GM18499 (cell line): Measurements from ENCODE around the gene DIMT1.
A peak's percentile ranks its signal among the peaks of the same experiment; 100 is the strongest.

Experiments used
- ATAC-seq: cut with Tn5 transposase; IDR thresholded peaks from one replicate; pipeline ENCODE4 v1.9.1; 2021; ENCODE audit warnings: moderate number of reproducible peaks; ENCODE audit not compliant: insufficient read depth, unreplicated experiment

DIMT1 gene

DNA sequence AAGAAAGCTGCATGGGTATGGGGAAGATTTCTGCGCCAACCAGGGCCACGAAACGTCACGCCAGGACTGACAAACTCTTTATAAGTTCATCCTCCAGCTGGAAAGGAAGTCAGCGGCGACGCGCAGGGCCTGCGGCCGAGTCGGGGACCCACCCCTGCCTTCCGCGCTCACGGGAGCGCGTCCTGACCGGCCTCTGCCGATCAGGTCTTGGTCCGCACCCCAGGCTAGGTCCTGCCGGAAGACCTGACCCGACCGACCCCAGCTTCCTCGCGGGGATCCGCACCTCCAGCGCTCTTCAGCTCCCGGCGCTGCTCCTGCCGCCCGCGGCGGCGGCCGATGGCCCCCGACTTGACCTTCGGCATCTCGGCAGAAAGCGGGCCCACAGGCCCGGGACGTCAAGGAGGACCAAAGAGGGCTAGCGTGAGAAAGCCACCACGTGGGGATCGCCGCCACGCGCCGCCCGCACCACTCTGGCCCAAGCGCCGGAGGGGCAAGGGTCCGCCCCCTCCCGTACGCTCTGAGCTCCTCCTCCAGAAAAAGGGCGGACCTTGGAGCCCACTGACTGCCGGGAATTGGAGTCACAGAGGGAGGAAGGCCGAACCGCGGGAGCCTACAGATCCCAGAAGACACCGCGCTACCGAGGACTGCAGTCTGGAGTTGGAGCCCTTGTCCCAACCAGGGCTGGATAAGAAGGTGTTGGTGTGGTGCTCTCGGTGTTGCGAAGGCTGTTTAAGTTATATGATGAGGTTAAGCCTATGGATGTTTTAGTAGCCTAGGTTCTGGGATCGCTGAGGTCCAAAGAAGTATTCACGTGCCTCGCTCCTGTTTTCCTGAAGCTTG lies at the start of gene DIMT1:
Gene DIMT1 (minus strand): TSS at position 495 of the 840 bp plus-strand sequence. CDS start 133 bp downstream, at position 362.
- ATAC-seq: peak; percentile 87

DNA sequence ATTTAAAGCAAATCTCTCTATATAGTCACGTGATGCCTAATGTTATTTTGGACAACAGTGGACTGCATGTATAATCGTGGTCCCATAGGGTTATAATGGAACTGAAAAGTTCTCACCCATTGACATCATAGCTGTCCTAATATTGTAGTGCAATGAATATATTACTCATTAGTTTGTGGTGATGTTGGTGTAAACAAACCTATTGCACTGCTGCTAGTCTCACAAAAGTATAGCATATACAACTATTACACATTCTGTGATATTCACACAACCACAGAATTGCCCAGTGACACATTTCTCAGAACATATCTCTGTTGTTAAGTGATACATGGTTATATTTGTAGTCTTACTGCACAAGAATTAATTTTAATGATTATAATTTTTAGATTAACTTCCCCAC lies 46.6 kb upstream of the DIMT1 start:
- no peak for ATAC-seq

DNA sequence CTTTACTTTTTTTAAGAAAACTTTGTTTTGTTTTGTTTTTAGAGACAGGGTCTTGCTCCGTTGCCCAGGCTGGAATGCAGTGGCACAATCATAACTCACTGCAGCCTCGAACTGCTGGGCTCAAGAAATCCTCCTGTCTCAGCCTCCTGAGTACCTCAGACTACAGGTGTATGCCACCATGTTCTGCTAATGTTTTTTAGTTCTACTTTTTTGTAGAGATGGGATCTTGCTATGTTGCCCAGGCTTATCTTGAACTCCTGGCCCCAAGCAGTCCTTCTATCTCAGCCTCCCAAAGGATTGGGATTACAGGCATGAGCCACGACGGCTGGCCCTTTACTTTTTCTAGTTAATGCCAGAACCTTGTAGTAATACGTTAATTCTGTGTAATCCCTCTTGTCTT lies 44.8 kb upstream of the DIMT1 start:
- ATAC-seq: no peak

DNA sequence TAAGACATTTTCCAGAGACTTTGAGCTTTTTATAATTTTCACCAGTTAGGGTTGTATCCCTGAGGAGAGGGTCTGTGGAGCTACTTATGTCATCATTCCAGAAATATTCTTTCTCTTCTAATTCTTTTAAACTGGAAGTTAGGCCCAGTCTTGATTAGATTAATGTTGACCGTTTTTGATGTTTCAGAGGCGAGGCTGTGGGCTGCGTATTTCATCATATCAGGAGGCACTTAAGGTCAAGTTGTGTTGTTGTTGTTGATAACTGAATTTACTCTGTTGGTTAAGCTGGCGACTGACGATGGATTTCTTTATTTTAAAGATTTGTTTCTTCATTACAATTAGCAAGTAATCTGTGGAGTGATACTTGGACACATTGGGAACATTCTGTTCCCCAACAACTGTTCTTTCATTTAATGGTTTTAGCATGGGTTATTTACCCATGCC lies 28.9 kb upstream of the DIMT1 start:
- ATAC-seq: no peak

DNA sequence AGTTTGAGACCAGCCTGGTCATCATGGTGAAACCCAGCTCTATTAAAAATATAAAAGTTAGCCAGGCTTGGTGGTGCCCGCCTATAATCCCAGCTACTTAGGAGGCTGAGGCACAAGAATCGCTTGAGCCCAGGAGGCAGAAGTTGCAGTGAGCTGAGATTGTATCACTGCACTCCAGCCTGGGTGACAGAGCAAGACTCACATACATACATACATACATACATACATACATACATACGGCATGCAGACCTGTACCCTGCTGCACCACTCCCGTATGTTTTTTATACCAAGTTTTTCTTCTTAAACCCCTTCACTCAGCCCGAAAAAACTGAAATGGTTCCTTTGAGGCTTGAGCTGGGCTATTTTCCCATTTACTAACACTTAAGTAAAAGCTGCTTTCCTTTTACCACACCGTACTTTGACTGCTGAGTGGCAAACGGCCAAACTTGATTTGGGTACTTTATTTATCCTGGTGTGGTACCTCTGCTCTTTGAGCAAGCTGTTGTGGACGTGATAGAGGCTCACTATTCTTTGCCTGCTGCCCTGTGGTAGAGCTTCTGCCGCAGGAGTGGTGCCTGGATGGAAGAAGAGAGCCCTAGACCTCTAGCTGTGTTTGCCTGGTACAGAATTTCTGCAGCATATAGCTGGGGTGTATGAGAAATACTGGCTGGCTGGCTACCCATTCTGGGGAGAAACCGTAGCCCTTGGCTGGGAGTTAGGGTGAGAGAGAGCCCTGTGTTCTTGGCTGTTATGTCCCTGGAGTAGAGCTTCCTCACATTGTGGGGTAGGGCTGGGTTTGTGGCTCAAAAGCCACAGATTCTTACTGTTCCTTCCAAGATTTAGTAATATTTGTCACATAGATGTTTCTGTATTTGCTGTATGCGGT lies 28.3 kb upstream of the DIMT1 start:
- no peak for ATAC-seq

DNA sequence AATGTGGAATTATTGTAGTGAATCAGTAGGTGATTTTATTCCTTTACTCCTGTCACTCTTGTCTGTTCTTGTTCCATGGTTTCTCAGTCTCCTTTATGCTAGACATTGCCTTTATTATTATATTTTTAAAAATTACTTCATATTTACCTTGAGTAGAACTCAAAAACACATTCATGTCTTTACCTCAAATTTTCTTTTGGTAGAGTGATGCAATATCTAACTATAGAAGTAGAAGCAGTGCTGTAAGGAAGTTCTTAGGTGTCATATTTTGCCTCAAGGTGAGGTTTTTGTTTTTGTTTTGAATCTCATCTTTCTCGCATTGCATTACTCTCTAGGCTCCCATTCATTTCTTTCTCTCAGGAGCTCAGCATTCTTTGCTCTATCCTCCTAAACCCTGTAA lies 21.1 kb upstream of the DIMT1 start:
- ATAC-seq: no peak

DNA sequence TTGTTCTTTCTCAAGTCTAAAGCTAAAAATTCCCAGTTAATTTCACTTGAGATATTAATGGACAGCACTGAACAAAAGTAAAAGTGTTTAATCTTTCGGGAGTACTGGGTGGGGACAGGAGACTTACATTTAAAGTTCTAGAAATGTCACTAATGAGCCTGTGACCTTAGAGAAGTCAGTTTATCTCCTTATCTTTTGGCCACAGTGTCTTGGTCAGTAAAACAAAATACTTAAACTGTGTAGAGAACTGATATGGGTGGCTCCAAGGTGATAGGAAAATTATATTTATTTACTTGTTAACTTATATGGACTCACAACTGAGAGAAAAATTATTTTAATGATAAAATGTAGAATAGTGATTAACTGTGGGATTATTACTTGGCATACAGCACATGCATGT lies 17.7 kb upstream of the DIMT1 start:
- no peak for ATAC-seq

DNA sequence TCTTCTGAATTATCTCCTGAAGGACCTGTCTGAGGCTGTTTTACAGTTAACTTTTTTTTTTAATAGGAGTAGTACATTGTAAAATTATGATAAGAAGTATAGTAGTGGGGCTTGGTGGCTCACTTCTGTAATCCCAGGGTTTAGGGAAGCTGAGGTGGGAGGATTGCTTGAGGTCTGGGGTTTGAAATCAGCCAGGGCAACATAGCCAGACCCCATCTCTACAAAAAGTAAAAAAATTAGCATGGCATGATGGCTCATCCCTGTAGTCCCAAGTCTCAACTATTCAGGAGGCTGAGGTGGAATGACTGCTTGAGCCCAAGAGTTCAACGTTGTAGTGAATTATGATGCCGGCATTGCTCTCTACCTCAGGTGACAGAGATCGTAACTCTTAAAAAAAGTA lies 15.9 kb upstream of the DIMT1 start:
- ATAC-seq: no peak

DNA sequence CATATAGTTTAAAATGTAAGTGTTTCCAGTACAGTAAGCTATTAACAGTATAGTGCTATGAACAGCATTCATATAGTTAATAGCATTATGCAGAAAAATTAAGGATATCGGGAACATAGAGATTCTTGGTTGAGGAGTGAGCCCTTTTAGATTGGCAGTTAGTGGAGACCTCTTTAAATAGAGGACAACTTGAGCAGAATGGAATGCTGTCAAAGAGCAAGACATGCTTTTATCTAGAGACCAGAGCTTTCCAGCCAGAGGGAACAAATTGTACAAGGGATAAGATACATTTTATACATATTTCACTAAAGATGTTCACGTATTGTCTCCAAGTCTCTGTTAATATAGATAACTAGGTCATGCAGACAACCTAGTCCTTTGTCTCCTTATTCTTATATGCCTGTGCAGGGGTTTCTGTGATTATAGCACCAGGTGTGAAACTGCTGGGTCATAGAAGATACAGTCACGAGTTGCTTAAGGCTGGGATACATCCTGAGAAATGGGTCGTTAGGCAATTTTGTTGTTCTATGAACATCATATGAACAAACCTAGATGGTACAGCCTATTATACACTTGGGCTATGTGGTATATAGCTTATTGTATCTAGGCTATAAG lies 14.9 kb upstream of the DIMT1 start:
- ATAC-seq: no peak

DNA sequence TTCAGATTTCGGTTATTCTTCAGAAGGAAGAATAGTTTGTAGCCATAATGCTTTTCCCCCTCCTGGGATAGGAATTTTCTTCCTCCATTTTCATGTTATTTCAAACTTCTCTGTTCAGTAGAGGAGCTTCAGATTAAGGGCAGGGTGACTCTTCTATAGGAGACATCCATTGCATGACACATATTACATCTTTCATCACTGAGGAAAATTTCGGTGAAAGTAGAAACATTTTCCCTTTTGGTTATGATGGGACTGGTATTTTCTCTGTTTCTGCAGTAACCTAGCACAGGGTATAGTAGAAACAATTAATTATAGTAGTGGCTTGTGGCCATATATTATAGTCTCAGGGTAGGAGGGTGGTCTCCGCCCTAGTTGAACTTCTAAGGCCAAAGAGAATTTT lies 10.0 kb upstream of the DIMT1 start:
- no peak for ATAC-seq

DNA sequence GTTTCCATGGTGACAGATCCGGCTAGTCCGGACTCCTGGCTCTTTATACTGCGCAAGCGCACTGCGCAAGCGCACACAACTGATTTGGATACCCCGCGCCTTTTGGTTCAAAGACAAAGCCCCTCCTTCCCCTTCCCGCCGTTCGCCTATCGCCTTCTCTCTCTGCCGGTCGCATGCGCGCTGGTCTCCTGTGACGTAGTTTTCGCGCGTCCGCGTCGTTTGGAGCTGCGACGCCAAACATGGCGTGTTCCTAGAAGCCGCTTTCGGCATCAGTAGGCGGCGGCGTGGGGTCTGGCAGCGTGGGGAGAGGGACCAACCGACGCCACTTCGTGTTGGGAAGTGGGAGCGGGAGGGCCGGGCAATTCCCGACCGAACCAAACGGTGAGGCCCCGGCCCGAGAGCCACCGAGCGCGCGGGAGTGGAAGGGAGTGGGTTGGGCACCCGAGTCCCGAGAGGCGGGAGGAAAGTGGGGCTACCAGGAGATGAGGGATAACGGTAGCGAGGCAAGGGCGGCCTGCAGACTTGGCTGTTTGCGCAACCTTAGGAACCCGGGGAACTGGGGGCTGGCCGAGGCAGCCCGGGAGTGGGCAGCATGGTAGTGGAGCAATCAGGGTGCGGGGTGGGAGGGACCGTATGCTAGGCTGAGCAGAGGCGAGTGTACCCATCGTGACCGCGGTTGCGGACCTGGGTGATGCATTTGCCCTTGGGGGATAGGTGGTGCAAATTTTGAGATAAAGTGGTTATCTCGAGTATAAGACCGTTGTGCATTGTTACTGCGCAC lies 9.0 kb upstream of the DIMT1 start, which contains the start of gene IPO11:
Gene IPO11 (plus strand): TSS at position 215 of the 781 bp plus-strand sequence. CDS start 24,517 bp downstream, outside the sequence.
- peak; percentile 95 for ATAC-seq

DNA sequence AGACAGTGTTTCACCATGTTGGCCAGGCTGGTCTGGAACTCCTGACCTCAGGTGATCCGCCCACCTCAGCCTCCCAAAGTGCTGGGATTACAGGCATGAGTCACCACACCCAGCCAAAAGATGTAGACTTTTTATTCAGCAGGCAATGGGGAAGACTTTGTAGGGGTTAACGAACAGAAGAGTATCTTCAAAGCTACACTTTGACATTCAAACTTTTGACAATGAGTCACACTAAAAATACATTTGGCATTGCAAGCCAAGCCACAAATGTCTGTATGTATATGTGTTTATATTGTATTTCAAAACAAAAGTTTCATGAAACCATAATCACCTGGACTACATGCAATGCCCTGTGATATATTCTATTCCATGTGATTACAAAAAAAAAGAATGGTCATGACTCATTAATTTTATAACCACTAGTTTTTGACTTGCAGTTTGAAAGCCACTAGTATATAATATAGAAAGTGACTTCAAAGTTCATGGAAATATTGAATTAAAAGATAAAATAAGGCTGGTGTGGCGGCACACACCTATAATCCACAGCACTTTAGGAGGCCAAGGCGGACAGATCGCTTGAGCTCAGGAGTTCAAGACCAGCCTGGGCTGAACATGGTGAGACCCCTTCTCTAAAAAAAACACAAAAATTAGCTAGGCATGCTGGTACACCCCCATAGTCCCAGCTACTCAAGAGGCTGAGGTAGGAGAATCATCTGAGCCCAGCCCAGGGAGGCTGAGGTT lies 8.3 kb downstream of the DIMT1 start:
- ATAC-seq: no peak

DNA sequence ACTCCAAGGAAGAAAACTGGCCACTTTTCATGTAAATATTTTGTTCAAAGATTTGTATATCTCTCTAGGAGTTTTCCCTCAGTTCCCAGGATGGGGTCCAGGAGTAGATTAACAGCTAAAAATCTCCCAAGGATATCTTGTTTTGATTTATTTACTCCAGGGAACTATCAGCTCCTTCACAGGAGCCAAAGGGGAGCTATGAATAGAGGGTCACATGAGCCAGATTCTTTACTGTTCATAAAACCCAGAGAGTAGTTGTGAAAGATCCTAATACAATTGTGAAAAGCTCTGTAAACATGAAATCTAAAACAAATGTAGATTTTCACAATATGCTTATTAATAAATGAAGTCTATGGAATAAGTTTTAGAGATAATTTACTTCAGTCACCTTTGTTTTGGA lies 16.9 kb downstream of the DIMT1 start:
- ATAC-seq: no peak

DNA sequence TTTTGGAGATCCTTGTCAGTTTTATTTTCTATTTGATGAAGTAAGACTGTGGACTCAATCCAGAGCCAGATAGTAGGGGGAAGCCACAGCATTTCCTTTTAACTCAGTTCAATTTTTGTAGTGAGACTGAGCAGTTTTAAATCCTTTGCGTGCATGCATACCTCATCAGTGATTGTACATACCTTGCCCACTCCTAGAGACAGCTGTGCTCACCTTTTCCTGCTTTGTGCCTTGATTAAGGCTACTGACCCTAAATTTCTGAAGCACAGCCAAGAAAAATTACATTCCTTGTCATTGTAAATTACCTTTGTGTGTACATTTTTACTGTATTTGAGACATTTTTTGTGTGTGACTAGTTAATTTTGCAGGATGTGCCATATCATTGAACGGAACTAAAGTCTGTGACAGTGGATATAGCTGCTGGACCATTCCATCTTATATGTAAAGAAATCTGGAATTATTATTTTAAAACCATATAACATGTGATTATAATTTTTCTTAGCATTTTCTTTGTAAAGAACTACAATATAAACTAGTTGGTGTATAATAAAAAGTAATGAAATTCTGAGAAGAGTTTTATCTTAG lies 17.8 kb downstream of the DIMT1 start:
- ATAC-seq: no peak

DNA sequence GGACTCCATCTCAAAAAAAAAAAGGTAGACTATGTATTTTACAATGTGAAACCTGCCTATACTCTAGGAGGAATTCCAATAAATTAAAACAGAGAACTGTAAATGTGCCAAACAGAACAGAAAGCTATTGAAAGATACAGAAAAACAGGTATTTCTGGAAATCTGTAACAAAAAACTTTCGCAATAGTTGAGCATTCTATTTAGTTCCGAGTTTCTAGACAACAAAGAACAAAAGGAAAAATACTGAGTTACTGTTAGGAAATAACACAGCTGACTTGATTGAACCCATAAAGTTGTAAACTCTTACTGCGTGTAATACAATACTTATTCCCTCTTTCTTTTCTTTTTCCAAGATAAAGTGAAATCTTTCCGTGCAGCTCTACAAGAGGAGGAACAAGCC lies 18.6 kb downstream of the DIMT1 start:
- no peak for ATAC-seq

DNA sequence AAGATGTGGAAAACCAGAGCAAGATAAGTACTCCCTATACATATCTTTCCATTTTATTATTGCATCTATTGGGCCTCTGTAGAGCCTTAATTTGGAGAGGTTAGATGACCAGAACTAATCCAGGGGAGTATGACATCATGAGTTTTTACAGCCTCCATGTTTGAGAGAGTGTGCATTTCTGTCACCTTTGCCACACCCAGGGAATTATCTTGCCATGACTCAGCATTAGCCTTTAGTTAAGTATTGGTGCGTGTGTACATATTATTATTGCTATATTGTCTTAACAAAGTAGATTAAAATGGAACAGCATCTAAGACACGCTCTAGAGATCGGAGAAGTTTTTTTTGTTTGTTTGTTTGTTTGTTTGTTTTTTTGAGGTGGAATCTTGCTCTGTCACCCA lies 27.6 kb downstream of the DIMT1 start:
- no peak for ATAC-seq

DNA sequence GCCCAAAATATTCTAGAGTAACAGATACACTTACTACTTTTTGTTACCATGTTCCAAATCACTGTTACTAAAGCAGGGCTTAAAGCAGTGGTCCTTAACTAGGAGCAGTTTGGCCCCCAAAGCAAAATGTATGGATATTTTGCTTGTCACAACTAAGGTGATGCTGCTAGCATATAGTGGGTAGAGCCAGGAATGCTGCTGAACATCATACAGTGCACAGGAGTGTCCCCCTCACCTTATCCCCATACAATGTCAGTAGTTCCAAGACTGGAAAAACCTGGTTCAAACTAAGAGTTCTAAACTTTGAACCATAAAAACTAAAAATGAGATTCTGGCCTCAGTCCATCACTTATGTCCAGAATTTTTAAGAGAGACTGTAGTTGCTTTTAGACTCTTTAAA lies 28.1 kb downstream of the DIMT1 start:
- ATAC-seq: no peak

DNA sequence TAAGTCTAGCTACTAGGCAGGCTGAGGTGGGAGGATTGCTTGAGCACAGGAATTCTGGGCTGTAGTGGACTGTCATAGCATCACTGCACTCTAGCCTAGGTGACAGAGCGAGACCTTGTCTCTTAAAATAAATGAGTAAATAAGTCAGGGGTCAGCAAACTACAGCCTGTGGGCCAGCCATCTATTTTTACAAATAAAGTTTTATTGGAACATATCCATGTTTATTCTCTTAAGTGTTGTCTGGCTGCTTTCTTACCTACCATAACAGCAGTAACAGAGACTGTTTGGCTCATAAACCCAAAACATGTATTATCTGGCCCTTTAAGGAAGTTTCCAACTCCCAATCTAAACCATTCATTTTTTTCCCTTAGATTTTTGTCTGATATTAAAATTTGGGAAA lies 29.6 kb downstream of the DIMT1 start:
- ATAC-seq: no peak

DNA sequence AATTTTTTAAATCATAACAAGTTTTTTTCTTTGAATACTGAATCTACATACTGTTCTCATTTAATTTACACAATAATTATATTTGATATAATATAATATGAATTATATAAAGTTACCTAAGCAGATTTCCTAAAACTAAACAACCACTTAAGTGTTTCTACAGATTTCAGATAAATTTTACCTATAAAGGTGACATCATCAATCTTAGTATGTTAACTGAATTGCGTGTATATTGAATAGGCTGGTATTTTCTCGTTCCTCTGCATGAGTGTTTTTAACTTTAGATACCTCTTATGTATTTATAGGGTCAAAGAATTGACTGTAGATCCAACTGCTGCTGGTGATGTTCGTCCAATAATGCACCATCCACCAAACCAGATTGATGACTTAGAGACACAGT lies 30.3 kb downstream of the DIMT1 start:
- no peak for ATAC-seq
